ENCODE results near the gene DUSP1. TPM values are rescaled to one million over a fixed set of nuclear protein-coding genes. Genes with fewer than 3 reads are reported as not detected.
"Not testable (repeated sequence)": the region's sequence is repeated elsewhere in the genome, so short reads cannot be mapped to it uniquely, and the experiment has no call there.

The DUSP1 gene
- total RNA-seq, 5 donors from 2014 or later (not counting 1 experiment from before 2014, with no cell fraction given), result 22.6 to 1,564 (median 28.9) TPM

GRCh38 chr5:172816925-172817562 lies 46.0 kb upstream of the DUSP1 start:
- Mint-ChIP-seq H3K9me3 (no peaks in the 10 kb centered on the region), H3K36me3 (no peaks in the 10 kb centered on the region), H3K4me1 (no peaks in the 10 kb centered on the region), H3K4me3 (no peak overlapping the region), H3K27me3 (no peaks in the 10 kb centered on the region), H3K27ac (no peak overlapping the region)
- DNase-seq (no peak), ATAC-seq (replicated peaks in 1 of 4) (no peak)
- H3K27ac ChIP-seq (ENCODE audit: low read length), result no peak overlapping the region
- no CpG with 5 or more reads among the region's 5 CpGs for WGBS (ENCODE audit: insufficient coverage)
- ChIA-PET CTCF (interaction anchor here in 1 of 2 donors (0.7 kb wide), 1 partner anchor 120 kb away, joined by 3 read pairs; no protein-coding TSS in a partner anchor), POLR2A (no interaction called here)
- H3K36me3 ChIP-seq (ENCODE audit: control insufficient read depth in 2 of 2, extremely low read depth in 1 of 2, insufficient read depth in 1 of 2, low read length in 1 of 2), result no peaks in the 10 kb centered on the region
- H3K4me3 ChIP-seq (ENCODE audit: control insufficient read depth in 1 of 2, extremely low read depth in 1 of 2, low read length in 1 of 2), result no peak overlapping the region
- no peaks in the 10 kb centered on the region for H3K27me3 ChIP-seq (replicated peaks in 1 of 2; ENCODE audit: control insufficient read depth in 2 of 2, extremely low read depth in 1 of 2, insufficient read depth in 2 of 2, low read length in 1 of 2)
- no peaks in the 10 kb centered on the region for H3K4me1 ChIP-seq (ENCODE audit: control insufficient read depth in 1 of 2, extremely low read depth in 1 of 2, insufficient read depth in 2 of 2, low read length in 2 of 2)
- H3K9me3 ChIP-seq, result no peaks in the 10 kb centered on the region

DNA sequence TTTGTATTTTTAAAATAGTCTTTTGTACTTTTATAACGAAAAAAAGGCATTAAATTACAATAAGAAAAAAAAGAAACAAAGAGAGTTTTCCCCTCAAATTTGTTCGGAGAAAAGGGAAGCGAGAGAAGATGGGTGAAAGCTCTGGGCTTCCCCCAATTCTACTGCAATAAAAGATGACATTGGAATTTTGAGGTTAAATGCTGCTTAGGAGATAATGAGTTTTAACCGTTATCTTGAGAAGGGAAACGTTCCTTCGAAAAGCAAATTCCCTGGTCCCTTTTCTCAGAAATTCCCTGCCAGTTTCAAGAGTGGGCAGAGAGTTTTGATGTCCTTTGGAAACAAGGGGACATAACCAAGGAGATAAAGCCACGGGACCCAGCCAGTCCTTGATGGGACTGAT lies 44.6 kb upstream of the DUSP1 start:
- no peak overlapping the region for H3K4me3 ChIP-seq (ENCODE audit: control insufficient read depth in 1 of 2, extremely low read depth in 1 of 2, low read length in 1 of 2)
- no peaks in the 10 kb centered on the region for H3K9me3 Mint-ChIP-seq
- no peak overlapping the region for H3K27ac Mint-ChIP-seq
- H3K4me1 ChIP-seq (ENCODE audit: control insufficient read depth in 1 of 2, extremely low read depth in 1 of 2, insufficient read depth in 2 of 2, low read length in 2 of 2), result no peaks in the 10 kb centered on the region
- H3K36me3 ChIP-seq (ENCODE audit: control insufficient read depth in 2 of 2, extremely low read depth in 1 of 2, insufficient read depth in 1 of 2, low read length in 1 of 2), result no peaks in the 10 kb centered on the region
- H3K36me3 Mint-ChIP-seq, result no peaks in the 10 kb centered on the region
- DNase-seq (no peak), ATAC-seq (replicated peaks in 1 of 4) (no peak)
- no peak overlapping the region for H3K27ac ChIP-seq (ENCODE audit: low read length)
- CTCF ChIA-PET, result no interaction called here
- H3K27me3 ChIP-seq (replicated peaks in 1 of 2; ENCODE audit: control insufficient read depth in 2 of 2, extremely low read depth in 1 of 2, insufficient read depth in 2 of 2, low read length in 1 of 2), result no peaks in the 10 kb centered on the region
- no CpG with 5 or more reads among the region's 7 CpGs for WGBS (ENCODE audit: insufficient coverage)
- H3K27me3 Mint-ChIP-seq, result no peaks in the 10 kb centered on the region
- POLR2A ChIA-PET, result no interaction called here
- H3K4me1 Mint-ChIP-seq, result no peaks in the 10 kb centered on the region
- H3K9me3 ChIP-seq, result no peaks in the 10 kb centered on the region
- no peak overlapping the region for H3K4me3 Mint-ChIP-seq

GRCh38 chr5:172810996-172811395 lies 40.0 kb upstream of the DUSP1 start:
- H3K4me3 ChIP-seq (ENCODE audit: control insufficient read depth in 1 of 2, extremely low read depth in 1 of 2, low read length in 1 of 2); H3K4me3 Mint-ChIP-seq; H3K27me3 ChIP-seq (replicated peaks in 1 of 2; ENCODE audit: control insufficient read depth in 2 of 2, extremely low read depth in 1 of 2, insufficient read depth in 2 of 2, low read length in 1 of 2); DNase-seq; H3K27ac ChIP-seq (ENCODE audit: low read length); H3K36me3 Mint-ChIP-seq; H3K36me3 ChIP-seq (ENCODE audit: control insufficient read depth in 2 of 2, extremely low read depth in 1 of 2, insufficient read depth in 1 of 2, low read length in 1 of 2); POLR2A ChIA-PET; ATAC-seq (replicated peaks in 1 of 4); H3K27ac Mint-ChIP-seq; H3K27me3 Mint-ChIP-seq; H3K9me3 Mint-ChIP-seq; H3K9me3 ChIP-seq: not testable (repeated sequence)
- H3K4me1 Mint-ChIP-seq, result peaks cover 12 to 19% (median 15%) of the 10 kb centered on the region in 3 donors
- CTCF ChIA-PET, result interaction anchor here in 1 of 2 donors (0.7 kb wide), 1 partner anchor 521 kb away, joined by 3 read pairs; no protein-coding TSS in a partner anchor
- peaks cover 0 to 14% of the 10 kb centered on the region in 2 experiments for H3K4me1 ChIP-seq (ENCODE audit: control insufficient read depth in 1 of 2, extremely low read depth in 1 of 2, insufficient read depth in 2 of 2, low read length in 2 of 2)
- no CpG with 5 or more reads among the region's 4 CpGs for WGBS (ENCODE audit: insufficient coverage)

GRCh38 chr5:172809774-172810173 lies 38.8 kb upstream of the DUSP1 start:
- Histone ChIP-seq H3K36me3 (ENCODE audit: control insufficient read depth in 2 of 2, extremely low read depth in 1 of 2, insufficient read depth in 1 of 2, low read length in 1 of 2) (no peaks in the 10 kb centered on the region), H3K4me3 (ENCODE audit: control insufficient read depth in 1 of 2, extremely low read depth in 1 of 2, low read length in 1 of 2) (no peak overlapping the region), H3K4me1 (ENCODE audit: control insufficient read depth in 1 of 2, extremely low read depth in 1 of 2, insufficient read depth in 2 of 2, low read length in 2 of 2) (peaks cover 0 to 14% of the 10 kb centered on the region in 2 experiments), H3K9me3 (no peaks in the 10 kb centered on the region), H3K27me3 (replicated peaks in 1 of 2; ENCODE audit: control insufficient read depth in 2 of 2, extremely low read depth in 1 of 2, insufficient read depth in 2 of 2, low read length in 1 of 2) (peaks cover 0 to 3% of the 10 kb centered on the region in 2 experiments), H3K27ac (ENCODE audit: low read length) (no peak overlapping the region)
- ChIA-PET CTCF (no interaction called here), POLR2A (no interaction called here)
- Mint-ChIP-seq H3K4me1 (peaks cover 12 to 19% (median 15%) of the 10 kb centered on the region in 3 donors), H3K9me3 (no peaks in the 10 kb centered on the region), H3K27ac (no peak overlapping the region), H3K36me3 (no peaks in the 10 kb centered on the region), H3K27me3 (no peaks in the 10 kb centered on the region), H3K4me3 (no peak overlapping the region)
- DNase-seq, result no peak
- no peak for ATAC-seq (replicated peaks in 1 of 4)
- WGBS (ENCODE audit: insufficient coverage), result no CpG with 5 or more reads among the region's 2 CpGs

GRCh38 chr5:172807766-172808311 lies 36.8 kb upstream of the DUSP1 start:
- peak overlapping the region; percentile 71 to 85 (median 78) for H3K4me3 Mint-ChIP-seq
- ATAC-seq (replicated peaks in 1 of 4) (no peak), DNase-seq (no peak)
- CTCF ChIA-PET, result interaction anchor here (0.6 to 1.2 kb wide), 7 partner anchors 30 to 174 kb away, joined by 3 to 13 read pairs (median 5); no protein-coding TSS in a partner anchor
- 89% methylated on average over 4 of the region's 11 CpGs for WGBS (ENCODE audit: insufficient coverage)
- H3K27me3 Mint-ChIP-seq, result no peaks in the 10 kb centered on the region
- H3K4me3 ChIP-seq (ENCODE audit: control insufficient read depth in 1 of 2, extremely low read depth in 1 of 2, low read length in 1 of 2), result peak overlapping the region; percentile 32 to 38
- peaks cover 0 to 3% of the 10 kb centered on the region in 2 experiments for H3K27me3 ChIP-seq (replicated peaks in 1 of 2; ENCODE audit: control insufficient read depth in 2 of 2, extremely low read depth in 1 of 2, insufficient read depth in 2 of 2, low read length in 1 of 2)
- H3K27ac Mint-ChIP-seq, result peak overlapping the region; percentile 80 to 93
- peaks cover 0 to 14% of the 10 kb centered on the region in 2 experiments for H3K4me1 ChIP-seq (ENCODE audit: control insufficient read depth in 1 of 2, extremely low read depth in 1 of 2, insufficient read depth in 2 of 2, low read length in 2 of 2)
- H3K27ac ChIP-seq (ENCODE audit: low read length), result peak overlapping the region; percentile 59
- H3K4me1 Mint-ChIP-seq, result peaks cover 12 to 19% (median 15%) of the 10 kb centered on the region in 3 donors
- H3K36me3 ChIP-seq (ENCODE audit: control insufficient read depth in 2 of 2, extremely low read depth in 1 of 2, insufficient read depth in 1 of 2, low read length in 1 of 2), result no peaks in the 10 kb centered on the region
- no peaks in the 10 kb centered on the region for H3K36me3 Mint-ChIP-seq
- POLR2A ChIA-PET, result interaction anchor here (0.5 to 1.6 kb wide), 10 partner anchors 17 to 1549 kb away, joined by 3 to 39 read pairs (median 5); partner anchors contain the start of gene DUSP1 (in 1 of the 2)
- H3K9me3 ChIP-seq, result no peaks in the 10 kb centered on the region
- H3K9me3 Mint-ChIP-seq, result no peaks in the 10 kb centered on the region

- peaks cover 12 to 19% (median 15%) of the 10 kb centered on the region in 3 donors for H3K4me1 Mint-ChIP-seq
- no peaks in the 10 kb centered on the region for H3K27me3 Mint-ChIP-seq
- ATAC-seq (replicated peaks in 1 of 4) (peak; percentile 93 to 99 (median 98)), DNase-seq (peak; percentile 57 to 88 (median 79))
- 43% methylated on average over 11 of the region's 24 CpGs for WGBS (ENCODE audit: insufficient coverage)
- no peaks in the 10 kb centered on the region for H3K36me3 Mint-ChIP-seq
- Histone ChIP-seq H3K9me3 (no peaks in the 10 kb centered on the region), H3K36me3 (ENCODE audit: control insufficient read depth in 2 of 2, extremely low read depth in 1 of 2, insufficient read depth in 1 of 2, low read length in 1 of 2) (no peaks in the 10 kb centered on the region), H3K27me3 (replicated peaks in 1 of 2; ENCODE audit: control insufficient read depth in 2 of 2, extremely low read depth in 1 of 2, insufficient read depth in 2 of 2, low read length in 1 of 2) (peaks cover 0 to 3% of the 10 kb centered on the region in 2 experiments), H3K4me3 (ENCODE audit: control insufficient read depth in 1 of 2, extremely low read depth in 1 of 2, low read length in 1 of 2) (peak overlapping the region; percentile 32 to 38), H3K27ac (ENCODE audit: low read length) (peak overlapping the region; percentile 59), H3K4me1 (ENCODE audit: control insufficient read depth in 1 of 2, extremely low read depth in 1 of 2, insufficient read depth in 2 of 2, low read length in 2 of 2) (peaks cover 0 to 14% of the 10 kb centered on the region in 2 experiments)
- CTCF ChIA-PET, result interaction anchor here (0.6 to 1.2 kb wide), 7 partner anchors 29 to 175 kb away, joined by 3 to 13 read pairs (median 5); no protein-coding TSS in a partner anchor
- peak overlapping the region; percentile 71 to 85 (median 78) for H3K4me3 Mint-ChIP-seq
- H3K27ac Mint-ChIP-seq, result peak overlapping the region; percentile 80 to 93
- POLR2A ChIA-PET, result interaction anchor here (0.5 to 1.6 kb wide), 11 partner anchors 16 to 1550 kb away, joined by 3 to 39 read pairs (median 5); partner anchors contain the start of gene DUSP1 (in 1 of the 2)
- no peaks in the 10 kb centered on the region for H3K9me3 Mint-ChIP-seq
These were observed 36.1 kb upstream of the DUSP1 start for GRCh38 chr5:172806897-172807672.
